GM12892 (cell line): Measurements from ENCODE around the gene DAPK1.
"Not testable (repeated sequence)": the region's sequence is repeated elsewhere in the genome, so short reads cannot be mapped to it uniquely, and the experiment has no call there.

ENCODE experiments used
- DNase-seq: peaks from one replicate; pipeline ENCODE4 v3.0.0; 2011; ENCODE audit not compliant: insufficient read length
- FAIRE-seq: peaks from 2 replicates; lab custom pipeline; 2011; peaks lifted over from hg19 to GRCh38; lab: Jason Lieb, UNC
- POLR2A ChIP-seq: IDR thresholded peaks from 2 replicates; pipeline ENCODE4 v1.6.1; 2011; ENCODE audit warnings: low read depth, low read length, control low read depth
- POLR2AphosphoS5 ChIP-seq: IDR thresholded peaks from 2 replicates; pipeline ENCODE4 v1.6.1; 2011; ENCODE audit warnings: low read depth, low read length, control low read depth
- TAF1 ChIP-seq: IDR thresholded peaks from 2 replicates; pipeline ENCODE4 v1.6.1; 2011; ENCODE audit warnings: low read depth, mild to moderate bottlenecking, control low read depth, low read length, borderline replicate concordance

Gene DAPK1

DNA sequence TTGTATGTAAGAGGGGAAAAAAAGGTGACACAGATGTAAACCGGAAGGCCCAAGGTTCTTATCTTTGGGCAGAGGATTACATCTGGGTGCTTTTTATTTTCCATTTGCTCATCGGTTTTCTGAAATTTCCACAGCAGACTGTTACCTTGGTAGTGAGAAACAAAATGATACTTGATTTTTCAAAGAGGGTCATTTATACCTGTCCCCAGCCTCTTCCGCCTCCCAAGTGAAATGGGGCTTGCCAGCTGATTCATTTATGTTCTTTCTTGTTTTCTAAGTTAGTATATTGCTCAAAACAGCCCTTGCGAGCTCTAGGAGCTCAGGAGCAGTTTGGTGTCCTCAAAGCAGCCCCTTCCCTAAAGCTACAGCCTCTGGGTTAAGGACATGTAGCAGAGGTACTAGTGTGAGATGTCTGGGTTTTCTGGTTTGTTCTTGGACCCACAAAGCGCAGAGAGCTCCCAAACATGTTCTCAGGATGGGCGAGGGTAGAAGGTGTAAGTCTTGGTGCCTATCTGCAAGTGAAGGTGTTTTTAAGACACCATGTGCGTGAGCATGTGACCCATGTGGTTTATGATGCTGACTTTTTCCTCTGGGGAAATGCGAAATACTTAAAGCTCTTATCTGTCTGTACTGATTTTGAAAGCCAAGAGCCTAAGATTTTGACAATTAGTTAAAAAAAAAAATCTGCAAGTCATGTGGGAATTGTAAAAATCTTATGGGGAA, 38.3 kb downstream of the DAPK1 start:
- TF ChIP-seq POLR2AphosphoS5 (peak; percentile 85), TAF1 (no peak), POLR2A (peak; percentile 72; the same call in 1 of the 2 replicates)
- FAIRE-seq (peak; percentile 96), DNase-seq (no peak)

DNA sequence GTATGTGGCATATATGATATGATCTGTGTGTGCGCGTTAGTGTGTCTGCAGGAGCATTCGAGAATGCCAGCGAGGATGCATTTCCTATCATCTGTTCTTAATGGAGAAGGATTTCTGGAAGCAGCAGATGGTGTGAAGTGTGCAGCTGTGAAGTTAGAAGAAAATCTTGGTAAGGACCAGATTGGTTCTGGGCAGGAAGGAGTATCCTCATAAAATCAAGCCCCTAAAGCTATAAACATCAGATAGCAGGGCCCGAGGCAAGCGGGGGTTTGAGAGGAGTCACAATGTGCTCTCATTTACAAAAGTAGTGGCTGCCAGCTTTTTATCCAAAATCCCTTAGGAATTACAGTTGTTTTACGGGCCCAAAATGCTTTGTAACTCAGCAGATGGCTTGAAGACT, 40.0 kb downstream of the DAPK1 start:
- TF ChIP-seq POLR2AphosphoS5: no peak
- no peak for TF ChIP-seq POLR2A
- TF ChIP-seq TAF1: no peak
- no peak for FAIRE-seq
- DNase-seq: no peak

DNA sequence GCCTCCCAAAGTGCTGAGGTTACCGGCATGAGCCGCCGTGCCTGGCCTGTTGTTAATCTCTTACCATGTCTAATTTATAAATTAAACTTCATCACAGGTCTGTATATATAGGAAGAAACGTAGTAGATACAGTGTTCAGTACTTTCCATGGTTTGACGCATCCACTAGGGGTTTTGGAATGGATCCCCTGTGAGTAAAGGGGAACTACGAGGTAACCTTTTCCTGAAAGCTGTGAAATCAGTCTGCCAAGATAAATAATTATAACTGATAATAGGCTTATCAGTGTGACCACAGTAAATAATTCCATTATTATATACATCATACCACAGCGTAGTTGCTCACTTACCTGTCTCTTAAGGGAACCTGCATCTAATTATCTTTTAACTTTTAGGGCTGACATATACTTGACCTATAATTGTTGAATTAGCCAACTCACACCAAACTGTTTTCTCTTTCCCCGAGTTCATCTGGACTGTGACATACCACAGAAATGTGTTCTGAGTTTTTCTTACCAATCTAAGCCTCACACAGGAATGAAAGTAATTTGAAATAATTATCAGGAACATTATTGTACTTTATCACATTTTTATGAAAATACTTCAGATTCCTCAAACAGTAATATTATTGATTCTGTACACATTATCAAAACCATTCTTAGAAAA, 42.9 kb downstream of the DAPK1 start:
- no peak for FAIRE-seq

DNA sequence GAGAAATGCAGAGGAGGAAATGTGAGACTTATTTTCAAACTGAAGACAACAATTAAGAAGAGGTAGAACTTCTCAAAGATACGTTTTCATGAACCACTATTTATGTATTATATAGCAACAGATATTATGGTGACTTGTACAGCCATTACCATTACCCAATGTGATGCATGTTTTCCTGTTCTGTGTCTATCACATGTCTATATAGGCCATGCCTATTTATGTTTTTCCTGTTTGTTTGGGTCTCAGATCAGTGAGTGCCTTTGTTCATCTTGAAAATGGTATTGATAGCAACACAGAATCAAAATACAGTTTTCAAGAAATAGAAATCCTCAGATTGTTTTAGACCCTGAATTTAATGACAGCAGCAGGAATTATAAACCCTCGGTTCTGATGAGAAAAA, 44.0 kb downstream of the DAPK1 start:
- DNase-seq (no peak), FAIRE-seq (peak; percentile 44)
- TF ChIP-seq POLR2AphosphoS5 (no peak), TAF1 (no peak), POLR2A (no peak)

More for the DNA sequence above, 42.9 kb downstream of the DAPK1 start:
- no peak for TF ChIP-seq POLR2A
- TF ChIP-seq POLR2AphosphoS5: no peak
- TF ChIP-seq TAF1: no peak
- no peak for DNase-seq

DNA sequence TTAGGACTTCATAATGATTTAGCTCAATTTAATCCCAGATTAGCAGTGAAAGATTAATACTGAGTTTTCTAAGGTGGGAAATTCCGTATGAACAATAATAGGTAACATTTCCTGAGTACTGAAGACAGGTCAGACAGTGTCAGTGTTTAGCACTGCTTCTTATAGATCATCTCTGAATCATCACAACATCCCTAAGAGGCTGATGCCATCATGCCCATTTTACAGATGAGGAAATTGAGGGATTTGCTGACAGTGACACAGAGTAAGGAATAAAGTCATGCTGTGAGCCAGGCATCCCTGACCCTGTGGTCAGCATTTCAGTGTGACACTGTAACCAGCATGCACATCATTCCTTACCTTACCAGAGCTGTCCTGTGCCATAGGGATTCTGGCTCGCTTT, 44.5 kb downstream of the DAPK1 start:
- FAIRE-seq (no peak), DNase-seq (no peak)
- no peak for TF ChIP-seq POLR2A
- TF ChIP-seq POLR2AphosphoS5: no peak
- TF ChIP-seq TAF1: no peak

DNA sequence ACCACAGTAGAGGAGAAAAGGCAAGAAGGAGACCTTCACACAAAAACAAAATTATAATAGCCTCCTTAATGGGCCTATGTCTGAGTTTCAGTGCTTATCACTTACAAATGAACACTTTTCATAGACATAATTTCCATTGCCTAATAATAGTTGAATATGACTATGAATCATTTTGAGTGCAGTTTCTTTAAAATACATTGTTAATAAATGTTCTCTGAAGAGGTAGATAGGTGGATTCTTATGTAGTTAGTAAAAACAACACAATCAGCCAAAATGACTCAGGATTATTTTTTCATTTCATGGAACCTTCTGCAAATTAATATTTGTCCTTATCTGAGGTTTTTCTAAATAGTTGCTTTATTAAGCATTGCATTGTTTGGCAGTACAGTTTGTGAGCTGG, 45.6 kb downstream of the DAPK1 start:
- TF ChIP-seq POLR2AphosphoS5 (no peak), POLR2A (no peak), TAF1 (no peak)
- FAIRE-seq (no peak), DNase-seq (no peak)

DNA sequence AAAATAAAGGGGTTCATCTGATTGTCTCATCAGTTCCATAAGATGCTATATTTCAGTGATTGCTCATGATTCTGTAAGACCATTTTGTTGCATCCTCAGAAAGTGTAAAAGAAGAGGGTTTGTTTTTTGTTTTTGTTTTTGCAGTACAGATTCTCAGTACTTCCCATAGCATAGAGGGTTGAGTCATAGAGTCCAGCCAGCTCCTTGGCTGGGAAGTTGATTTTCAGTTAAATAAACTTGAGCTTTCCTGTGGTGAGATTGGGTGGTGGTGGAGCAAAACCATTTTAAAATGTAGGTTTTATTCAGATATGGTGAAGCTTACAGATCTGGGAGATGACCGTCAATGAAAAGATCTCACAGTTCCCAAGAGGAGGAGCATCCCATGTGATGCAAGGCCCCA, 48.2 kb downstream of the DAPK1 start:
- no peak for DNase-seq
- no peak for TF ChIP-seq POLR2A
- TF ChIP-seq TAF1: no peak
- no peak for TF ChIP-seq POLR2AphosphoS5
- FAIRE-seq: no peak

DNA sequence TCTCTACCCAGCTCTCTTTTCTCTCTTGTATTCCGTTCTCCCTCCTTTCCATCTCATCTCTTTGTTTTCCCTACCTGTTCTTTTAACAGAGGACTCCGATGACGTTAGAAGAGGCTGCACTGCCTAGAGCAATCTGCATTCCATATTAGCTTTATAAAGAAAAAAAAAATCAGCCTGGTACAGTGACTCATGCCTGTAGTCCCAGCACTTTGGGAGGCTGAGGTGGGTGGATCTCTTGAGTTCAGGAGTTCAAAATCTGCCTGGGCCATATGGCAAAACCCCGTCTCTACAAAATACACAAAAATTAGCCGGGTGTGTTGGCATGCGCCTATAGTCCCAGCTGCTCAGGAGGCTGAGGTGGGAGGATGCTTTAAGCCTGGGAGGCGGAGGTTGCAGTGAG, 49.0 kb downstream of the DAPK1 start:
- TF ChIP-seq POLR2A: no peak
- no peak for TF ChIP-seq POLR2AphosphoS5
- no peak for TF ChIP-seq TAF1
- FAIRE-seq (no peak), DNase-seq (no peak)

DNA sequence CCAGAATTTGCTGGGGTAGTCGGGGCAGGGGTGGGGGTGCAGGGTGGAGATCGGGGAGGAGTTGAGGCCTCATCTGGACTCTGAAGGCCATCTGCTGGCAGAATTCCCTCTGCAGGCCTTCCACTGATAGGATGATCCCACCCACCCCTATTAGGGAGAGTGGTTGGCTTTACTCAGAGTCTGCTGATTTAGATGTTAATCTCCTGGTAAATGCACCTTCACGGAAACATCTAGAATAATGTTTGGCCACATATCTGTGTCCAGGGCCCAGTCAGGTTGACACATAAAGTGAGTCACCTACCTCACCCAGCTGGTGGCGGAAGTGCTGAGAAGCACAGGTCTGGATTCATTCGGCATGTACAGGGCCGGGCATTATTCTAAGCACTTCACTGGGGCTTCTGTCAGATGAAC, 50.0 kb downstream of the DAPK1 start:
- no peak for DNase-seq
- no peak for FAIRE-seq
- TF ChIP-seq POLR2A (no peak), POLR2AphosphoS5 (no peak), TAF1 (no peak)

DNA sequence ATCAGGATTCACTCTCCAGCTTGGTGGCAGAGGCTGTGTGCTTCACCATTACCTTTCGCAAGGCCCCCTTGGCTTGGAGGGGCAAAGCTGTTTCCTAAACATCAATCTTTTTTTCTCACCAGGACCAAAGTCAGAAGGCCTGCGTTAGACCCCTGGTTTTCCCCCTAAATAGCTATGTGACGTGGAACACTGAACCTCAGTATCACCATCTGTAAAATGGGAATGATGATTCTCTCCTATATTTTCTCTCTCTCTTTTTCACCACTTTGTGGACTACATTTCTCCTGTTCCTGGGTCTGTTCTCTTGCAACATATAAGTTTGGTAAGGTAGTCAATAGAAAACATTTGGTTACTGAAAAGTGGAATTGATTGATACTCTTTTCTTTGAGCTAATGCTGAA, 50.5 kb downstream of the DAPK1 start:
- DNase-seq (no peak), FAIRE-seq (no peak)
- no peak for TF ChIP-seq POLR2AphosphoS5
- TF ChIP-seq TAF1: no peak
- no peak for TF ChIP-seq POLR2A

DNA sequence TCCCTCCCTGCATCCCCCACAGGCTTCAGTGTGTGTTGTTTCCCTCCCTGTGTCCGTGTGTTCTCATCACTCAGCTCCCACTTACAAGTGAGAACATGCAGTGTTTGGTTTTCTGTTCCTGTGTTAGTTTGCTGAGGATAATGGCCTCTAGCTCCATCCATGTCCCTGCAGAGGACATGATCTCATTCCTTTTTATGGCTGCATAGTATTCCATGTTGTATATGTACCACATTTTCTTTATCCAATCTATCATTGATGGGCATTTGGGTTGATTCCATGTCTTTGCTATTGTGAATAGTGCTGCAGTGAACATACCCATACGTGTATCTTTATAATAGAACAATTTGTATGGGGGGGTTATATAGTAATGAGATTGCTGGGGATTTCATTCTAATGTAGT, 51.4 kb downstream of the DAPK1 start:
- FAIRE-seq, DNase-seq: not testable (repeated sequence)

DNA sequence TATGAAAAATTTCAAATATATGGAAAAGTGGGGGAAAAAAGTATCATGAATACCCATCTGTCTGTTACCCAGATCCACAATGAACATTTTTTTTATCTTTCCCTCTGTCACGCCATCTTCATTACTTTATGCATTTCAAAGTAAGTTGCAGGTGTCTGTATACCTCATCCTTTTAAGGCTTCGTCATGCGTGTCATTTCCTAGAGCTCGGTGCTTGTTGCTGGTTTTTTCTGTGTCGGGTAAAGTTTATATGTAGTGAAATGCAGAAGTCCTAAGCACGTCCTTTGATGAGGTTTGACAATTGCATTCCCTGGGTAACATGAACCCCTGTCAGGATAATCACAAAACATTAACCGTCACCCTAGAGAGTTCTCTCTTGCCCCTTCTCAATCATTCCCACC, 52.1 kb downstream of the DAPK1 start:
- DNase-seq (no peak), FAIRE-seq (peak; percentile 53)
- TF ChIP-seq POLR2A (no peak), TAF1 (no peak), POLR2AphosphoS5 (no peak)
